Stimulated activated CD4-positive, alpha-beta T cell treated with anti-CD3 and anti-CD28 coated beads, Interleukin-12 subunit alpha, Interleukin-12 subunit beta, amount 100 ng/mL, for 4 hours (primary cell): ENCODE measurements around the gene FLT3LG.

Source experiments
- DNase-seq: peaks from one replicate; pipeline ENCODE4 v3.0.0-alpha.2; 2020

Gene FLT3LG

DNA sequence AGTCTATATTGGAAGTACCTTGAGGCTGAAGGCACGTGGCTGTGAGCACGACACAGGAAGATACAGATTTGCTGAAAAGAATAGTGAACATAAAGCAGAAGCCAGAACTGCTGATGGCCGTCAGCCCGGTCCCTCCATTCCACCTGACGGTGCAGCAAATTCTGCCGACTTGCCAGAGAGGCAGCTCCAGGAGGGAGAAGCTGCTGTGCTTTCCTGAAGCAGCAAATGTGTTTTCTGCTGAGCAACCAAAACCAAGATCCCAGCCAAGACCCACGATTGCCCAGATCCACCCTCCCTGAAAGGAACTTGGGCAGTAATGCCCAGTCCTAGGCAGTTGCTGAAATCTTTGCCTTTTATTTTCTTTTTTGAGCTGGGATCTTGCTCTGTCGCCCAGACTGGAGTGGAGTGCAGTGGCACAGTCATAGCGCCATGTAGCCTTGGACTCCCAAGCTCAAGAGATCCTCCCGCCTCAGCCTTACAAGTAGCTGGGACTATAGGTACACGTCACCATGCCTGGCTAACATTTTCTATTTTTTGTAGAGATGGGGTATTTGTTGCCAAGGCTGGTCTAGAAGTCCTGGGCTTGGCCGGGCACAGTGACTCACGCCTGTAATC, 46.8 kb downstream of the FLT3LG start:
- no peak for DNase-seq

DNA sequence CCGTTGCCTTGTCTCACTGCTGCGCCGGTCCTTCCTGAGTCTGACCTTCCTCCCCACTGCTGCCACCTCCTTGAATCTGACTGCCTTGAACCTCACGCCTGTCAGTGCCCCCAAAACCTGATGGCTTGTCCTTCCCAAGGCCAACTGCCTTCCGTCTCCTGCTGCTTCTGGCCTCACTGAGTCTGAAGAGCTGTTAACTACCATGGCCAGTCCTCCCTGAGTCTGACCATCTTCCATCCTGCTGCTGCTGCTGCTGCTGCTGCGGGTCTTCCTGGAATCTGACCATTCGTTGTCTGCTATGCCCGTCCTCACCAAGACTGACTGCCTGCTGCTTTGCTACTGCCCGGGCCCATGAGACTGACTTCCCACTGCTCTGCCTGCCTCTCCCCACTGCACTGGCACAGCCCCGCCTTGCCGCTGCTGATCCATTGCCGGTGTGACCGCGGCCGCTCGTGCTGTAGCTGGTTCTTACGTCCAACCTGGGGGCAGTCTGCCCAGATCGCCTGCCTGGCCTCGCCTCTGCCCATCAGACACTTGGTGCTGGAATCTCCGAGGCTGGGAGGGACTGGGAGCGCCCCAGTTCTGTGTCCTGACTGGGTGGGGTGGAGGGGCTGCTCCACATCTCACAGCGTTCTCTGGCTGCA, 50.9 kb downstream of the FLT3LG start:
- no peak for DNase-seq

DNA sequence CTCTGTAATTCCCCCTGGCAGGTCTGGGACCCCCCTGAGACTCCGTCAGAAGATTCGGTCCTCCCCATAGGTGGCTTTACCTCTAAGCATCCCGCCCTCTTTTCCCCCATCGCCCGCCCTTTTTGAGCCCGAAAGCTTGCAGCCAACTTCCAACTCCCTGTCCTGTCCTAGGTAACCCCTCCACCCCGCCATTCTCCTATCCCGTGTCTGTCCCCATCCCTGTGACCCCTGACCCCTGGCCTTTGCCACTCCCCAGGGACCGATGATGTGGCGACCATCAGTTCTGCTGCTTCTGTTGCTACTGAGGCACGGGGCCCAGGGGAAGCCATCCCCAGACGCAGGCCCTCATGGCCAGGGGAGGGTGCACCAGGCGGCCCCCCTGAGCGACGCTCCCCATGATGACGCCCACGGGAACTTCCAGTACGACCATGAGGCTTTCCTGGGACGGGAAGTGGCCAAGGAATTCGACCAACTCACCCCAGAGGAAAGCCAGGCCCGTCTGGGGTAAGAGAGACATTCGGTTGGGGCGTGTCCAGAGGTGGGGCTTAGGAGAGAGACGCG, 54.3 kb downstream of the FLT3LG start:
- no peak for DNase-seq

DNA sequence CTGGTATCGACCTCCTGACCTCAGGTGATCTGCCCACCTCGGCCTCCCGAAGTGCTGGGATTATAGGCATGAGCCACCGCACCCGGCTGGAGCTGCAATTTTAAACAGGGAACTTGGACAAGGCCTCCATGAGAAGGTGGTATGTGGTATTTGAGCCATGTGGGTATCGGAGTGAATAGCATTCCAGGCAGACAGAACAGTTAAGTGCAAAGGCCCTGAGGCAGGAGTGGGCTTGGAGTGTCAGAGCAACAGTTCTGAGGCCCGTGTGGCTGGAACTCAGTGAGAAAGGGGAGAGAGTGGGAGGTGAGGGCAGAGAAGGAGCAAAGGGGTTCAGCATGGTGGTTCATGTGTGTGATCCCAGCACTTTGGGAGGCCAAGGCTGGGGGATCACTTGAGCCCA, 56.7 kb downstream of the FLT3LG start:
- DNase-seq, result no peak

DNA sequence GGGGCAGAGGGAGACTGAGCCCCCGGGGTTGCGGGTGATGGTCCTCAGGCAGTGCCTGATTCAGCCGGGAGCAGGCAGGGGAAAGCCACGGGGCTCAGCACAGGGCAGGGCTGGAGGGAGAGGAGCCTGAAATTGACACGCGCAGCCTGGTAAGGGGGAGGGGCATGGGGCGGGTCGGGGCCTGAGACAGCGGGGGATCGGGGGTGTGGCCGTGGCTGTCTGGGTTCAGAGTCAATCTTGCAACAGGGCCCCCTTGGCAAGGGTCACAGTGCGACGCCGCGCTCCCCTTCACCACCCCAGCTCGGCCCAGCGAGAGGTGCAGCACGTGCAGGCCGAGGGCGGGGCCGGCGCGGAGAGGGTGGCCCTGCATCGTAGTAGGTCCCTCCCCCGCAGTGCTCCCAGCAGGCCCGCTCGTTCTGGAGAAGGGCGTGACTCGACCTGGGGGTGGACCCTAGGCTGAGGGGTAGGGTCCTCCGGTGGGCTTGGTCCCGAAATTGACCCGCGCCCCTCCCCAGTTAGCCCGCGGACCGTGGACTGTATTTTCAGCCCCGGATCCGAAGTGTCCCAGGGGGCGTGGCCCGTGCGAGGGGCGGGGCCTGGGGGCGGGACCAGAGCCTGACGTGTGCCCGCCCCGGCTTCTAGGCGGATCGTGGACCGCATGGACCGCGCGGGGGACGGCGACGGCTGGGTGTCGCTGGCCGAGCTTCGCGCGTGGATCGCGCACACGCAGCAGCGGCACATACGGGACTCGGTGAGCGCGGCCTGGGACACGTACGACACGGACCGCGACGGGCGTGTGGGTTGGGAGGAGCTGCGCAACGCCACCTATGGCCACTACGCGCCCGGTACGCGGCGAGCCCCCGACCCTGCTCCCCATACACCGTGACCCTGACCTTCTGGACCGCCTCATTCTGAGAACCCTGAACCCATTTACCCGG, 59.8 kb downstream of the FLT3LG start:
- peak; percentile 86 for DNase-seq

DNA sequence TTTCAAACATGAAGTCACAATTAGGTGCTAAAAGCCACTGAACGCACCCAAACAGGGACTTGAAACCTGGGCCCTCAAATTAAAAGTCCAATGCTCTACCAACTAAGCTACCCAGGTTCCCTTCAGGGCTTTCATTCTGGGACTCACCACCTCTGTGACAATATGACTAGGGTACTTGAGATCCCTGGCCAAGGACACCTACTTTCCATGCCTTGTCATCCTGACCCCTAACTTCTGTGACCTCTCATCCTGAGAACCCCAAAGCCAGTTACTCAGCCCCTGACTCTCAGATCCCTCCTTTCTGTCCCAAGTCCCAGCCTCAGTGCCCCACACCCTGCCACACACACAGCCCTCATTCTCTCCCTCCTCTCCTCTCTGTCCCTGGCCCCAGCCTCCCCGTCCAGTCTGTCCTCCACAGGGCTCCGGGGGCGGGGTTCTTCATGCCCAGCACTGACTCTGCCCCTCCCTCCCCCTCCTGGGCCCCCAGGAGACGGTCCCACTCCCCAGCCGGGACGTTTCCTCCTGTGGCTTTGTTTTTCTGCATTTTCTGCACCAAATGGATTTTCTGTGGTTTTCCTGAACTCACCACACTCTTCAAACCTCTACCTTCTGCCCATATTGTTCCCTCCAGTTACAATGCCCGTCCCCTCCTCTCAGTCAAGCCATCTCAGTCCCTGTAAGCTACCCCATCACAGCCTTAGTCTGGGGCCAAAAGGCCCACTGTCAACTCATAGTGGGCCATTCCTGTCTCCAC, 60.8 kb downstream of the FLT3LG start:
- no peak for DNase-seq
